WTC11 (cell line): ENCODE data around the gene IQCC. TPM values are rescaled to one million over a fixed set of nuclear protein-coding genes. Genes with fewer than 3 reads are reported as not detected.
A peak's percentile ranks its signal among the peaks of the same experiment; 100 is the strongest.

ENCODE experiments used
- ATAC-seq: fragments of 200-7000 bp; cut with Tn5 transposase; 2 replicates; pipeline ENCODE4 v1.10.0; 2021; ENCODE audit warnings: mild to moderate bottlenecking, moderate library complexity
- CTCF ChIA-PET: fragments of 300-600 bp; sonication (Branson Sonifier 250); formaldehyde crosslinking; loops from one replicate; lab custom pipeline; 2021; ENCODE audit warnings: antibody characterized with exemption; lab: Charles Lee
- POLR2A ChIA-PET: fragments of 350-600 bp; sonication (Branson Sonifier 250); formaldehyde crosslinking; loops from one replicate; lab custom pipeline; 2021; ENCODE audit warnings: antibody characterized with exemption; lab: Charles Lee
- DNase-seq: peaks from one replicate; pipeline ENCODE4 v3.0.0; 2021; ENCODE audit warnings: low spot score
- H3K27ac Mint-ChIP-seq: 2 replicates; pipeline ENCODE4 v1.8.0; 2021; ENCODE audit warnings: mixed read lengths
- H3K27me3 Mint-ChIP-seq: 2 replicates; pipeline ENCODE4 v1.8.0; 2021; ENCODE audit warnings: low read depth, mild to moderate bottlenecking, moderate library complexity, mixed read lengths
- H3K36me3 Mint-ChIP-seq: 2 replicates; pipeline ENCODE4 v1.8.0; 2021; ENCODE audit warnings: mixed read lengths
- H3K4me1 Mint-ChIP-seq: 2 replicates; pipeline ENCODE4 v1.8.0; 2022; ENCODE audit warnings: mixed read lengths
- H3K4me3 Mint-ChIP-seq: 2 replicates; pipeline ENCODE4 v1.8.0; 2021; ENCODE audit warnings: mild to moderate bottlenecking, moderate library complexity, mixed read lengths
- H3K9me3 Mint-ChIP-seq: 2 replicates; pipeline ENCODE4 v1.8.0; 2021; ENCODE audit warnings: mixed read lengths
- CDX4 ChIP-seq: fragments of 250-450 bp; sonication (Bioruptor Pico); IDR thresholded peaks from 2 replicates; pipeline ENCODE4 v1.9.0; 2021; ENCODE audit warnings: moderate library complexity, mild to moderate bottlenecking, inconsistent platforms, borderline replicate concordance
- E2F4 ChIP-seq: sonication (generic); formaldehyde crosslinking; IDR thresholded peaks from 2 replicates; pipeline ENCODE4 v1.8.1; 2022; ENCODE audit warnings: low read depth, mild to moderate bottlenecking, moderate library complexity, missing genetic modification reagents, borderline replicate concordance
- ELF4 ChIP-seq: sonication (generic); formaldehyde crosslinking; IDR thresholded peaks from 2 replicates; pipeline ENCODE4 v1.8.1; 2022; ENCODE audit warnings: low read depth, mild to moderate bottlenecking, moderate library complexity, missing genetic modification reagents
- EMX1 ChIP-seq: fragments of 250-450 bp; sonication (Bioruptor Pico); IDR thresholded peaks from 2 replicates; pipeline ENCODE4 v1.8.0; 2021; ENCODE audit warnings: mild to moderate bottlenecking
- ERG ChIP-seq: fragments of 250-450 bp; sonication (Bioruptor Pico); IDR thresholded peaks from 2 replicates; pipeline ENCODE4 v1.8.0; 2021; ENCODE audit warnings: mild to moderate bottlenecking
- FOXP1 ChIP-seq: sonication (generic); formaldehyde crosslinking; IDR thresholded peaks from 2 replicates; pipeline ENCODE4 v1.8.0; 2022; ENCODE audit warnings: missing genetic modification reagents, mild to moderate bottlenecking, moderate library complexity, borderline replicate concordance
- JAZF1 ChIP-seq: fragments of 250-450 bp; sonication (Bioruptor Pico); IDR thresholded peaks from 2 replicates; pipeline ENCODE4 v1.9.0; 2021; ENCODE audit warnings: moderate library complexity, mild to moderate bottlenecking, inconsistent platforms
- MAX ChIP-seq: sonication (generic); formaldehyde crosslinking; IDR thresholded peaks from 2 replicates; pipeline ENCODE4 v1.8.0; 2022; ENCODE audit warnings: mild to moderate bottlenecking, missing genetic modification reagents
- MYBL2 ChIP-seq: sonication (generic); formaldehyde crosslinking; IDR thresholded peaks from 2 replicates; pipeline ENCODE4 v1.8.1; 2023; ENCODE audit warnings: mild to moderate bottlenecking, moderate library complexity, missing genetic modification reagents
- ZMAT4 ChIP-seq: fragments of 250-450 bp; sonication (Bioruptor Pico); IDR thresholded peaks from 2 replicates; pipeline ENCODE4 v1.9.0; 2021; ENCODE audit warnings: mild to moderate bottlenecking
- ZNF232 ChIP-seq: sonication (generic); formaldehyde crosslinking; IDR thresholded peaks from 2 replicates; pipeline ENCODE4 v1.8.0; 2022; ENCODE audit warnings: mild to moderate bottlenecking, missing genetic modification reagents
- ZNF263 ChIP-seq: sonication (generic); formaldehyde crosslinking; IDR thresholded peaks from 2 replicates; pipeline ENCODE4 v1.8.1; 2022; ENCODE audit warnings: low read depth, mild to moderate bottlenecking, moderate library complexity, missing genetic modification reagents
- ZNF416 ChIP-seq: fragments of 250-450 bp; sonication (Bioruptor Pico); IDR thresholded peaks from 2 replicates; pipeline ENCODE4 v1.9.0; 2021; ENCODE audit warnings: mild to moderate bottlenecking, inconsistent platforms
- ZNF423 ChIP-seq: fragments of 250-450 bp; sonication (Bioruptor Pico); IDR thresholded peaks from 2 replicates; pipeline ENCODE4 v2.1.2; 2022; ENCODE audit warnings: mild to moderate bottlenecking, moderate library complexity
- ZSCAN18 ChIP-seq: fragments of 250-450 bp; sonication (Bioruptor Pico); IDR thresholded peaks from 2 replicates; pipeline ENCODE4 v2.1.2; 2022; ENCODE audit warnings: mild to moderate bottlenecking, moderate library complexity
- total RNA-seq: library from RNA; stranded (reverse); gene quantifications from 3 replicates; pipeline ENCODE4 v1.2.3, GENCODE V29; 2021
- TF ChIP-seq, protein P1 (sequence below): sonication (generic); formaldehyde crosslinking; IDR thresholded peaks from 2 replicates; pipeline ENCODE4 v1.8.0; 2022; ENCODE audit warnings: missing genetic modification reagents
- TF ChIP-seq, protein P2 (sequence below): sonication (generic); formaldehyde crosslinking; IDR thresholded peaks from 2 replicates; pipeline ENCODE4 v1.8.0; 2022; ENCODE audit warnings: mild to moderate bottlenecking, missing genetic modification reagents
- TF ChIP-seq, protein P3 (sequence below): sonication (generic); formaldehyde crosslinking; IDR thresholded peaks from 2 replicates; pipeline ENCODE4 v1.8.1; 2023; ENCODE audit warnings: mild to moderate bottlenecking, missing genetic modification reagents, moderate library complexity
- TF ChIP-seq, protein P4 (sequence below): fragments of 200-600 bp; IDR thresholded peaks from 2 replicates; pipeline ENCODE4 v1.8.0; 2022; ENCODE audit warnings: antibody characterized with exemption

Gene IQCC
- total RNA-seq, 1 experiment from 2014 or later: 5.2 TPM

DNA sequence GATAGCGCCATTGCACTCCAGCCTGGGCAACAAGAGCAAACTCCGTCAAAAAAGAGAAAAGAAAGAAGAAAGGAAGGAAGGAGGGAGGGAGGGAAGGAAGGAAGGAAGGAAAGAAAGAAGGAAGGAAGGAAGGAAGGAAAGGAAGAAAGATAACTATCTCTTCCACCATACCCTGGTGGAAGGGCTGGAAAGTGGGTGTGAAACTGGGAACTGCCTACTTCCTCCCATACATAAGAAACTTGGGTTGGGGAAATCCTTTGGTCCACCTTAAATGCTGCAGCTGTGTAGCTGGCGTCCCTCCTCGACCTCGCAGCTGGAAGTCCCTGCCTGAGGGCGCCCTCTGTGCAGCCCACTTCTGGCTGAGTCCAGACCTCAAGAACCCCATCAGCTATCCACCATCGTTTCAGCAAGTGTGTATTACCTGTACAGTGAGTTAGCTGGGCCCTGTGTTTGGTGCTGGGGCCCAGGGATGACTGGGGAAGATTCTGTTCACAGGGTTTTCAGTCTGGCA lies 36.9 kb downstream of the IQCC start:
- peaks cover 3% of the 10 kb centered on the region; the same call in 1 of the 2 replicates for H3K27me3 Mint-ChIP-seq
- H3K9me3 Mint-ChIP-seq: no peaks in the 10 kb centered on the region
- POLR2A ChIA-PET: interaction anchor here (0.6 kb wide), 1 partner anchor 142 kb away, joined by 3 read pairs; no protein-coding TSS in a partner anchor

More for the DNA sequence above, 36.9 kb downstream of the IQCC start:
- CTCF ChIA-PET: interaction anchor here (0.8 to 3.3 kb wide), 6 partner anchors 22 to 108 kb away, joined by 3 to 14 read pairs (median 4); no protein-coding TSS in a partner anchor
- H3K4me3 Mint-ChIP-seq: peak overlapping the region; percentile 84
- peak overlapping the region; percentile 66; the same call in 1 of the 2 replicates for H3K27ac Mint-ChIP-seq
- peaks cover 23% of the 10 kb centered on the region for H3K4me1 Mint-ChIP-seq
- no peak for TF ChIP-seq ZSCAN18 (CRISPR knock-in tag)
- TF ChIP-seq, protein P1, sequence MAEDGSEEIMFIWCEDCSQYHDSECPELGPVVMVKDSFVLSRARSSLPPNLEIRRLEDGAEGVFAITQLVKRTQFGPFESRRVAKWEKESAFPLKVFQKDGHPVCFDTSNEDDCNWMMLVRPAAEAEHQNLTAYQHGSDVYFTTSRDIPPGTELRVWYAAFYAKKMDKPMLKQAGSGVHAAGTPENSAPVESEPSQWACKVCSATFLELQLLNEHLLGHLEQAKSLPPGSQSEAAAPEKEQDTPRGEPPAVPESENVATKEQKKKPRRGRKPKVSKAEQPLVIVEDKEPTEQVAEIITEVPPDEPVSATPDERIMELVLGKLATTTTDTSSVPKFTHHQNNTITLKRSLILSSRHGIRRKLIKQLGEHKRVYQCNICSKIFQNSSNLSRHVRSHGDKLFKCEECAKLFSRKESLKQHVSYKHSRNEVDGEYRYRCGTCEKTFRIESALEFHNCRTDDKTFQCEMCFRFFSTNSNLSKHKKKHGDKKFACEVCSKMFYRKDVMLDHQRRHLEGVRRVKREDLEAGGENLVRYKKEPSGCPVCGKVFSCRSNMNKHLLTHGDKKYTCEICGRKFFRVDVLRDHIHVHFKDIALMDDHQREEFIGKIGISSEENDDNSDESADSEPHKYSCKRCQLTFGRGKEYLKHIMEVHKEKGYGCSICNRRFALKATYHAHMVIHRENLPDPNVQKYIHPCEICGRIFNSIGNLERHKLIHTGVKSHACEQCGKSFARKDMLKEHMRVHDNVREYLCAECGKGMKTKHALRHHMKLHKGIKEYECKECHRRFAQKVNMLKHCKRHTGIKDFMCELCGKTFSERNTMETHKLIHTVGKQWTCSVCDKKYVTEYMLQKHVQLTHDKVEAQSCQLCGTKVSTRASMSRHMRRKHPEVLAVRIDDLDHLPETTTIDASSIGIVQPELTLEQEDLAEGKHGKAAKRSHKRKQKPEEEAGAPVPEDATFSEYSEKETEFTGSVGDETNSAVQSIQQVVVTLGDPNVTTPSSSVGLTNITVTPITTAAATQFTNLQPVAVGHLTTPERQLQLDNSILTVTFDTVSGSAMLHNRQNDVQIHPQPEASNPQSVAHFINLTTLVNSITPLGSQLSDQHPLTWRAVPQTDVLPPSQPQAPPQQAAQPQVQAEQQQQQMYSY: no peak
- TF ChIP-seq MAX: no peak
- TF ChIP-seq CDX4: no peak
- TF ChIP-seq JAZF1: no peak
- TF ChIP-seq ZNF416 (CRISPR knock-in tag): no peak
- TF ChIP-seq, protein P2, sequence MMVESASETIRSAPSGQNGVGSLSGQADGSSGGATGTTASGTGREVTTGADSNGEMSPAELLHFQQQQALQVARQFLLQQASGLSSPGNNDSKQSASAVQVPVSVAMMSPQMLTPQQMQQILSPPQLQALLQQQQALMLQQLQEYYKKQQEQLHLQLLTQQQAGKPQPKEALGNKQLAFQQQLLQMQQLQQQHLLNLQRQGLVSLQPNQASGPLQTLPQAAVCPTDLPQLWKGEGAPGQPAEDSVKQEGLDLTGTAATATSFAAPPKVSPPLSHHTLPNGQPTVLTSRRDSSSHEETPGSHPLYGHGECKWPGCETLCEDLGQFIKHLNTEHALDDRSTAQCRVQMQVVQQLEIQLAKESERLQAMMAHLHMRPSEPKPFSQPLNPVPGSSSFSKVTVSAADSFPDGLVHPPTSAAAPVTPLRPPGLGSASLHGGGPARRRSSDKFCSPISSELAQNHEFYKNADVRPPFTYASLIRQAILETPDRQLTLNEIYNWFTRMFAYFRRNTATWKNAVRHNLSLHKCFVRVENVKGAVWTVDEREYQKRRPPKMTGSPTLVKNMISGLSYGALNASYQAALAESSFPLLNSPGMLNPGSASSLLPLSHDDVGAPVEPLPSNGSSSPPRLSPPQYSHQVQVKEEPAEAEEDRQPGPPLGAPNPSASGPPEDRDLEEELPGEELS (CRISPR knock-in tag): no peak
- no peak for TF ChIP-seq ZNF423 (CRISPR knock-in tag)
- no peak for TF ChIP-seq ELF4 (CRISPR knock-in tag)
- no peak for TF ChIP-seq MYBL2 (CRISPR knock-in tag)
- TF ChIP-seq ZNF232: no peak
- TF ChIP-seq FOXP1 (CRISPR knock-in tag): no peak
- TF ChIP-seq, protein P3, sequence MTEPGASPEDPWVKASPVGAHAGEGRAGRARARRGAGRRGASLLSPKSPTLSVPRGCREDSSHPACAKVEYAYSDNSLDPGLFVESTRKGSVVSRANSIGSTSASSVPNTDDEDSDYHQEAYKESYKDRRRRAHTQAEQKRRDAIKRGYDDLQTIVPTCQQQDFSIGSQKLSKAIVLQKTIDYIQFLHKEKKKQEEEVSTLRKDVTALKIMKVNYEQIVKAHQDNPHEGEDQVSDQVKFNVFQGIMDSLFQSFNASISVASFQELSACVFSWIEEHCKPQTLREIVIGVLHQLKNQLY (CRISPR knock-in tag): no peak
- TF ChIP-seq ZMAT4: no peak
- no peak for TF ChIP-seq ERG (CRISPR knock-in tag)
- no peak for TF ChIP-seq E2F4
- TF ChIP-seq EMX1: no peak
- TF ChIP-seq ZNF263 (CRISPR knock-in tag): no peak
- TF ChIP-seq, protein P4, sequence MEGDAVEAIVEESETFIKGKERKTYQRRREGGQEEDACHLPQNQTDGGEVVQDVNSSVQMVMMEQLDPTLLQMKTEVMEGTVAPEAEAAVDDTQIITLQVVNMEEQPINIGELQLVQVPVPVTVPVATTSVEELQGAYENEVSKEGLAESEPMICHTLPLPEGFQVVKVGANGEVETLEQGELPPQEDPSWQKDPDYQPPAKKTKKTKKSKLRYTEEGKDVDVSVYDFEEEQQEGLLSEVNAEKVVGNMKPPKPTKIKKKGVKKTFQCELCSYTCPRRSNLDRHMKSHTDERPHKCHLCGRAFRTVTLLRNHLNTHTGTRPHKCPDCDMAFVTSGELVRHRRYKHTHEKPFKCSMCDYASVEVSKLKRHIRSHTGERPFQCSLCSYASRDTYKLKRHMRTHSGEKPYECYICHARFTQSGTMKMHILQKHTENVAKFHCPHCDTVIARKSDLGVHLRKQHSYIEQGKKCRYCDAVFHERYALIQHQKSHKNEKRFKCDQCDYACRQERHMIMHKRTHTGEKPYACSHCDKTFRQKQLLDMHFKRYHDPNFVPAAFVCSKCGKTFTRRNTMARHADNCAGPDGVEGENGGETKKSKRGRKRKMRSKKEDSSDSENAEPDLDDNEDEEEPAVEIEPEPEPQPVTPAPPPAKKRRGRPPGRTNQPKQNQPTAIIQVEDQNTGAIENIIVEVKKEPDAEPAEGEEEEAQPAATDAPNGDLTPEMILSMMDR: no peak
- peak; percentile 23 for DNase-seq
- H3K36me3 Mint-ChIP-seq: no peaks in the 10 kb centered on the region
- ATAC-seq: no peak
